CMK (cell line): Measurements from ENCODE around the gene C11orf91.
"Not testable (repeated sequence)": the region's sequence is repeated elsewhere in the genome, so short reads cannot be mapped to it uniquely, and the experiment has no call there.

Source experiments
- DNase-seq: peaks from one replicate; pipeline ENCODE4 v3.0.0-alpha.2; 2010; ENCODE audit warnings: low read depth

Gene C11orf91

DNA sequence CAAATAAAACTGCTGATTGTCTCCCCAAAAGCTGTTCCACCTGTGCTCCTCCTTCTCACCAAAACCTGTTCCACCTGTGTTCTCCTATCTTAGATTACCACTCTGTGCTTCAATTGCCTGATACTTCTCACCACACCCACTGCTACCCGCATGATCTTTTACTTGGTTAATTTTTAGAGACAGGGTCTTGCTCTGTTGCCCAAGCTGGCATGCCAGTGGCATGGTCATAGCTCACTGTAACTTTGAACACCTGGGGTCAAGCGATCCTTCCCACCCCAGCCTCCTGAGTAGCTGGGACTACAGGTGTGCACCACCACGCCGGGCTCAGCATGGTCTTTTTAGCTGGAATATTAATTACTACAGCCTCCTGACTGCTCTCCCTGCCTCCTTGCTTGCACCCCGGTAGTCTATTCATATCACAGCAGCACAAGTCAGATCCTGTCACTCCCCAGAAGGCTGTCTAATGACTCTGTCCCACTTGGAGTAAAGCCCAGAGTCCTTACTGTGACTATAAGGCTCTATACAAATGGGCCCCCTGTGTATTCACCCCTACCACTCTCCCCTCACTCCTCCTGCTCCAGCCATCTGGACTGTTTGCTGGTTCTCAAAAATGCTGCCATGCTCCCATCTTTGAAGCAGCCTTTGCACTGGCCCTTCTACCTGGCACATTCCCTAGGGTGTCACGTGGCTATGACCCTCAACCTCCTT, 3.5 kb downstream of the C11orf91 start:
- DNase-seq: no peak

DNA sequence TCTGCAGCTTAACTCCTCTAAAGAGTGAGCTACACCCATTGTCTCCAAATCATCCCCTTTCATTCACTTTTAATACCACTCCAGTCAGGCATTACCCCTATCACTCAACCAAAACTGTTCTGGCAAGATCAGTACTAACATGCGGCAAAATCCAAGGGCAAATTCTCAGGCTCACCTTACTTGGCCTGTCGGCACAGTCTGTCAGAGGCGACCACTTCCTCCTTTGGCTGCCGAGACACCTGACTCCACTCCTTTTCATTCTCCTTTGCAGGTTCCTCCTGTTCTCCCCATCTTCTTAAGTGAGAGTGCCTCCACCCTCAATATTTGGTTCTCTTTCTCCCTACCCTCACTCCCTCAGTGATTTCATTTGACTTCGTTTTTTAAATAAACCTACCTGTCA, 4.2 kb downstream of the C11orf91 start:
- DNase-seq: no peak

DNA sequence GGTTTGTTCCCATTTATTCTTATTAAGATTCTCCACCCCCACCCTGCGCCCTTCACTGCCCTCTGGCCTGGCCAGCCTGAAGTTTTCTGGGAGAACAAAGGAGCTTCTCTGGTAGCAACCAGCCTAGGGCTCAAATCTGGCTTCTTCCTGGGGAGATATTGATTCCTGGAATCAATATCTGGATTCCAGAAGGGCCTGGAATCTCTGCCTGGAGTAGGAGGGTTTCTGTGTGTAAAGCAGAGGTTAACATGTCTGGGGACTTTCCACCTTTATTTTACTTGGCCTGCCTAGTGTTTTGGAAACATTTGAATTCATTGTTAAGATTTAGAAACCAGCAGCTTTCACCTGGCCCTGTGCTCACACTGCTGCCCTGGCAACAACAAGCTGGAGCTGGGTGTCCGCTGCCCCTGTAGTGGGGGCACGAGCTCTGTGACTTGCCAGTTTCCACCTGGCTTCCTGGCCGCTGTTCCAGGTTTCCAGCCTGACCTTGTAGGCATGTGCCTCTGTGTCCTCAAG, 5.5 kb downstream of the C11orf91 start:
- no peak for DNase-seq

DNA sequence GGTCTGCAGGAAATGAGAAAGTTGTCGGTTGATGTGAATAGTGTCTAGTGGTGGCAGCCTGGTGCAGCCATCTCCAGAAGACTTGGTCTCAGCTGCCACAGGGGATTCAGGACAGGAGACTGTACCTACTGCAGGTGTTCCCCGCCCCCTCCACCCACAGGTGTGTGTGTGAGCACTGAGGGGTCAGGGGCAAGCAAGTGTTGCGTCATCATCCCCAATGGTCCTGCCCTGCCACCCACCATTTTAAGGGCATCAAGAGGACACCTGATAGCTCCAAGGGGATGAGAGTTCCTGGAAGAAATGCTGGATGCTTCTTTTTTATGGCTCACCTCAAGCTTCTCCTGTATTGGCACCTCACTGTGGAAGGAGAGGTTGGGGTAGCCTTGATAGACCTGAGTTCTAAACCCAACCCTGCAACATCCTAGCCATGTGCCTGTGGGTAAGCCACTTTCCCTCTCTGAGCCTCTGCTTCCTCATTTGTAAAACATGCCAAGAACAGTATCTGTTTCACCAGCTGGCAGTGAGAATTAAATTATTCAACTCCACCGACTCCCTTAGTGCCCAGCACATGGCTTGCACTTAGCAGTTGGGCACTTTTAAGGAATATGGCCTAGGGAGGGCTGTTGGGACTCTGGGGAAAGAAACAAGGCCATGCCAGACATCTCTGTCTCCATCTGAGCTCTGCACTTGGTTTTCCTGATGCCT, 6.1 kb downstream of the C11orf91 start:
- DNase-seq: no peak

DNA sequence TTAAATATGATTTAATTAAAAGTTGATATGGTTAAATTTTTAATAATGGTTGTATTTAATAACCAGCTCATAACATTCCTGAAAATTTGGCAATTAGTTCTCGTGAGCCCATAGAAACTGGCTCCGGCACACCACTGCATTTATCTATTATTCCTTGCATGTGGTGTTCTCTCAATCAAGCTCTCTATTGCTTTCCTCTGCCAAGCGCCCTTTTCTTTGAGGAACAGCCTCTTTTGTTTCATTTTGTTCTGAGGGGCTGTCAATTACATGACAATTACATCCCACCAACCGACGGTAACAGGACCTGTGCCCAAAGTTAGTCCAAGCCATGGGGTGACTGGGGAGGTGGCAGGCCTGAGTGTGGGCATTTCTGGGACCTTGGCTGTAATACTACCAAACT, 8.1 kb downstream of the C11orf91 start:
- DNase-seq: no peak

DNA sequence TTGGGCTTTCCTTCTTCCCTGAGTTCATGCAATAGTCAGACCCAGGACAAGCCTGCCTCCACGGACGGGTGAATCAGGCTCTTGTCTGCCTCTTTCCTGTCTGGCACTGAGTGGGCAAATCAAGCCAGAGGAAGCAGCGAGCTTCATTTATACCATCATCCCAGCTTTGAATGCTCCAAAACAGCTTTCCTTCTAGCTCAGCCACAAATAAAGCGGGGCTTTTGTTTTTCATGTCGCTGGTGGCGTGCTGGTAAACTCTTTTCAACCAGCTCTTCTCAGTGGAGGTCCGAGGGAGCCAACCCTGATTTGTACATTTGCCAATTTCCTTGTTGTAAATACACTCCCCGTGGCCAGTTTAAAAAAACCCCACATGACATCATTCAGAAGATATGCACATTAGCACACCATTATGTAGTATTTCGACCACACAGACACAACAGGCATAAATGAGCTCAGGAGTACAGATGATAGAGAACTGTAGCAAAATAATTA, 8.6 kb downstream of the C11orf91 start:
- DNase-seq: no peak

DNA sequence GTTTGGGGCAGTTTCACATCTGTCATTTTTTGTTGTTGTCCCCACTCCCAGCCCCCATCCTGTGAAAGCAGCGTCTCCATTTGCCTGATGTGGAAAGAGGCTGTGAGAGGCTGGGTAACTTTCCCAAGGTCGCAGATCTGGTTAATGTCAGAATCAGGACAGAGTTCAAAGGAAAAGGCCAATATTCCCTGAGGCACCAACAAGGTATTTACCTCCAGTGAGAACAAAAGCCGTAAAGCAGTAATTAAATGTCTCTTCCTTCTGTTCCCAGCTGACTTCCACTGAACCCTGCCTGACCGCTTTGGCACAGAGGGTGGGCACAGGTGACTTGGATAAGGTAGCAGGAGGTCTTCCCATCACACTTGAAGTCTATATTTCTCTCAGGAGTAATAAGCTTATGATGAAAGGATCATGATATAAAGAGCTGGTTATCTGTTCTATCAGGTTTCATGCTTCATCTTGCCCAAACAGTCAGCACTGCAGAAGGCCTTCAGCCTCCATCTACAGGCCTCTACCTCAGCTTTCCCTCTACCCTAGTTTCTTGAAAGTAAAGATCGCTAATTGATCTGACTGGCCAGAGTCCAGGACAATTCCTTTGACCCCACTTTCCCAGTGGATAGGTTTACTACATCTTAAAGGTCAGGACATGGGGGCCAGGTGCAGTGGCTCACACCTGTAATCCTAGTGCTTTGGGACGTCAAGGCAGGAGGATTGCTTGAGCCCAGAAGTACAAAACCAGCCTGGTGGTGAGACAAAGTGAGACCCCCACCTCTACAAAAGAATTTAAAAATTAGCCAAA, 9.4 kb downstream of the C11orf91 start:
- no peak for DNase-seq

DNA sequence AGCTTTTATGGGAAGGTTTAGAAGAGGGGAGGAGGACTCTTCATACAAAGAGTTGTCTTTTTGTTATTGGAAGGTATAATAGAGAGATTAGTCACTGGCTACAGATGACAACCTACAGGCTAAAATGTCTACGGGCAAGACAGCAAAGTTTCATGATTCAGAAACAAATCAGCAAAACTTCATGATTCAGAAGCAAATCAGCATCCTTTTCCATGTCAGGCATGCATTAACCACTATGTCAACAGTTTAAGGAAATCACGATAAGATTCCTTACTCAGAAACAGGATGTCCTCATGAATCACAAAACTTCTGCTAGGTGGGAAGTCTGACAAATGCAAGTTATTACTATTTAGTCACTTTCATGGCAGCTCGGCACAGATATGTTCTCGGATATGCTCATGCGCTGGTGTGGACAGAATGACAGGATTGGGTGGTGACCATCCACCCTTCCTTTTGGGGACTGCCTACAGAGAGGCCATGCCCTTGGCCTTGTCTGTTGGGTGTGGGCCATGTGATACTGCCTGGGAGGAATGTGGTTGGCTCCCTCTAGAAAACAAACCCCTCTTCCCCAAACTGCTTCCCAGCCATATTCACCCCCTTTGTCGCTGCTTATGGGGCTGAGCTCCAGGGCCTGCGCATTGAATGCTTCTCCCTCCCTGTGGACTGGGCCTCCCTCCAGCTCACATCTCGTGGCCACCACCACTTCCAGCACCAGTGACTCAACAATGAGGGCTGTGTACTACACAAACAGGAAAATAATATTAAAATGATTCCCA, 10.1 kb downstream of the C11orf91 start:
- no peak for DNase-seq

DNA sequence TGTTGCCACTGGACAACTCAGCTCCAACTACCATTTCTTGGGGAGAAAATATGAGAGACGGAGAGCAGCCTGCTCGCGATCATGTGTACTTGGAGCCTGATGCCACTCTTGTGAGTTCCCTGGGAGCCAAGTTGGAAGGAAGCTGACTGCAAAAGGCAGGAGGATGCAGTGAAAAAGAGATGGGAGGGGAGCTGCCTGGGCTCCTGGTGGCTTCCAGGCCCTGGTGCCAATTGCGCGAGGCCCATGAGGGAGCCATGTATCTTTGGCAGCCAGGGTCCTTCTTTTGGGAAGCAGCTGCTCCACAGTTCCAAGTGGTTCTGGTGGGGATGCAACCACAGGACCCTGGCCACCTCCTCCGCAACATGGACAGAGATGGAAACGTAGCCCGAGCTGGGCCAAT, 11.1 kb downstream of the C11orf91 start:
- no peak for DNase-seq

DNA sequence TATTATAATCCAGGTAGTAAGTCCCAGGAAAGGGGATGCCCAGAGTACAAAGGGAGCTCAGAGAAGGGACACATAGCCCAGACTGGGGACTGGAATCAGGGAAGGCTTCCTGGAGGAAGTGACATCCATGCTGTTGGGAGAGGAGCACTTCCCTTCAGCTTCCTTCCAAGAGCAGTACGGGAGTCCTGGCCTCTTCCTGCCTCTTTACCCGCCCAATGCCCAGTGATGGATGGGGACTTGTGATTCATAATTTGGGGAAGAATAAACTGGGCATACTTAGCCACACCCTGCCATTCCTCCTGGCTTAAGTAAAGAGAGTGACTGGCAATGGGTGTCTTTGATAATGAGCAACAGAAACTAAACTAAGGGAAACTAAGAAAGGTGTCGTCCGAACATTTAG, 11.5 kb downstream of the C11orf91 start:
- DNase-seq: no peak

DNA sequence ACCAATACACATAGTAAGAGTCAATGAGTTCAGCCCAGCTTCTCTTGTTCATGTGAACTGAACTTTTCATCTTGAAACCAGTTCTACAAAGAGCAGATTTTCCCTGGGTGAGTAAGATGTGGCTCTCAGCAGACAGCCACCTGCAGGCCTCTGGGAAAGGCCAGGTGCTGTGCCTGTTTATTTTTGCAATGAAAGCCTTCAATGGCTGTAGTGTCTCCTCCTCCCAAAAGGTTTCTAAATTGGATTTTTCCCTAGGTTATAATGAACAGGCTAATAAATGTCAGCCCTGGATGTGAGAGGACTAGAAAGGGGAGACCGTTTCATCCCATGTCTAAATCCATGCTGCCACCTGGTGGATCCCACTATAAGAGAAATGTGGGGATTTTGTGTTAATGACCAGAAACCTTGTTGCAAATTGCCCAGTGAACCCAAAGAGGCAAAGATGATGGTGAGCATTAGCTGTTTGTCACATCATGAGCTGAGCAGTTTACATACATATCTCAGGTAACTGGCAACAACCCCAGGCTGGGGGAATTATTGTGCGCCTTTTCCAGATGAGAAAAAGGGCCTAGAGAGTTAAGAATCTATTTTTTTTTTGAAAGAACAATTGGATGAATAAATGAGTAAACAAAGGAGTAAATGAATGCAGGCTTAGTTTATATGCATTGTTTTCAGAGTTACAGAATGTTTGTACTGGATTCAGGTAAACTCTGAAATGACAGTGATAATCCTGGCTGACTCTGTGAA, 12.7 kb downstream of the C11orf91 start:
- DNase-seq: no peak

DNA sequence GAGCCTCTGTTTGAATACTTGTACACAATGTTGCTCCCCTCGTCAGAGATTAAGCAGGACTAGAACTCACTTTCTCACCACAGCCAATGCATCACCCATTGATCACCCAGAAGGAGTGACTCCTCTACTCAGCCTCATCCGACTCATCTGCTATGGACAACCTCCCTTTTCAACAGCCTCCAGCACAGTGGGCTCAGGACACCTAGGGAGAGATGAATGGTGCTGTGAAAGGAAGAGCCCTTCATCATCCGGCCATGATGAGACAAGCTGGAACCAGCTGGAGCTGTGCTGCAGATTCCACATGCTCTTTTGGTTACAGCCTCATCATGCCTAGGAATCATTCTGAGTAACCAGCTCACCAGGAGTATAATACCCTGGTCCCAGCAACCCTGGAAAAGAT, 15.5 kb downstream of the C11orf91 start:
- no peak for DNase-seq

DNA sequence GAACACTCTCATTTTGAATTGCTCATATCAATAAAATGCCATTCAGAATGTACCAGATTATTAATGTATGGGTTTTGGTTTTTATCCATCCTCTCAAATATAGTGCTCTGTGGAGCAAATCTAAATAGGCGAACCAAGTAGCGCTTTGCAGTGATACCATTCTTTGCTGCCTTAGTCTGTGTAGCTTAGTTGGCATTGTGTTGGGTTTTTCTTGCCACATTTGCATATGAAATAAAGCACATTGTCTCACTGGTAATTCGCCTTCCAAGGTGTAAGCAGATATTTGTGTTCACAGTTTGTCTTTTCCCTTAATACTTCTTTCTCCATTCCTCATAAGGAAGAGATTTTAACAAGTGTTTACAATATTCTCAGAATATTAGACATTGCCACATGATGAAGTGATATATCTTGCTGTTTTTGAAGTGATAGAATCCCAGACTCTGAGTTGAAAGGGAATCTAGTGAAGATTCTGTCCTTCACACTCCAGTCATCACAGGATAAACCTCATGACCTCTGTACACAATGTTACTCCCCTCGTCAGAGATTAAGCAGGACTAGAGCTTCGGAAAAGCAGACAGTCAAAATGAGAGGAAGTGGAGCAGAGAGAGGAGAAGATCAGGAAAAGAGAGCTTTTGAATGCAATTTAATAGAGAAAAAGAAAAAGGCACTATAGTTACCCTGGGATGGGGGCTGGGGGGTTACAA, 16.5 kb downstream of the C11orf91 start:
- DNase-seq: no peak

DNA sequence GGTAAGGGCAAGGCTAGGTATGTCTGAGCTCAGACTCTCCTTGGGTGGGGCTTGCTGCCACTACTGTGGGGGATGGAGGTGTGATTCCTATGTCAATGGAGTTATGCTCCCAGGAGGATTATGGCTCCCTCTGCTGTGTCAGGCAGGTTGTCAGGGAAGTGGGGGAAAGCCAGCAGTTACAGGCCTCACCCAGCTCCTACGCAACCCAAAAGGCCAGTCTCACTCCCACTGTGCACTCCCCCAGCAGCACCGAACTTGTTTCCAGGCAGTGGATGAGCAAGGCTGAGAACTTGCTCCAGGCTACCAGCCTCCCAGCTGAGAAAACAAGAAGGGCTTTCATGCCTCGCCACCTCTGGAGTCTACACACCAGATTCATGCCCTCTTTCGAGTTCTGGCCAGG, 18.2 kb downstream of the C11orf91 start:
- no peak for DNase-seq

DNA sequence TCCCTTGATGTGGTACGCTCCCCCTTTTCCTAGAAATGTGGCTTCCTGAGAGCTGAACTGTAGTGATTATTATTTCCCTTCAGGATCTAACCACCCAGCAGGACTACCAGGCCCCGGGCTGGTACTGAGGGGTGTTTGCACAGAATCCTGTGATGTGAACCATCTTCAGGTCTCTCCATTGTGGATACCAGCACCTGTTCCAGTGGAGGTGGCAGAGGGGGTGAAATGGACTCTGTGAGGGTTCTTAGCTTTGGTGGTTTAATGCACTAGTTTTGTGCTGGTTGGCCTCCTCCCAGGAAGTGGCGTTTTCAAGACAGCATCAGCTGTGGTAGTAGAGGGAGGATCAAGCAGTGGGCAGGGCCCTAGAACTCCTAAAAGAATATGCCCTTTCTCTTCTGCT, 18.6 kb downstream of the C11orf91 start:
- DNase-seq: no peak

DNA sequence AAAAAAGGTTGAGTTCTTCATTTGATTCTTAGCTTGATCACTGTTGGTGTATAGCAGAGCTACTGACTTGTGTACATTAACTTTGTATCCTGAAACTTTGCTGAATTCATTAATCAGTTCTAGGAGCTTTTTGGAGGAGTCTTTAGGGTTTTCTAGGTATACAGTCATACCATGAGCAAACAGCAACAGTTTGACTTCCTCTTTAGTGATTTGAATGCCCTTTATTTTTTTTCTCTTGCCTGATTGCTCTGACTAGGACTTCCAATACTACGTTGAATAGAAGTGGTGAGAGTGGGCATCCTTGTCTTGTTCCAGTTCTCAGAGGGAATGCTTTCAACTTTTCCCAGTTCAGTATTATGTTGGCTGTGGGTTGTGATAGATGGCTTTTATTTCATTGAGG, 22.0 kb downstream of the C11orf91 start:
- not testable (repeated sequence) for DNase-seq

DNA sequence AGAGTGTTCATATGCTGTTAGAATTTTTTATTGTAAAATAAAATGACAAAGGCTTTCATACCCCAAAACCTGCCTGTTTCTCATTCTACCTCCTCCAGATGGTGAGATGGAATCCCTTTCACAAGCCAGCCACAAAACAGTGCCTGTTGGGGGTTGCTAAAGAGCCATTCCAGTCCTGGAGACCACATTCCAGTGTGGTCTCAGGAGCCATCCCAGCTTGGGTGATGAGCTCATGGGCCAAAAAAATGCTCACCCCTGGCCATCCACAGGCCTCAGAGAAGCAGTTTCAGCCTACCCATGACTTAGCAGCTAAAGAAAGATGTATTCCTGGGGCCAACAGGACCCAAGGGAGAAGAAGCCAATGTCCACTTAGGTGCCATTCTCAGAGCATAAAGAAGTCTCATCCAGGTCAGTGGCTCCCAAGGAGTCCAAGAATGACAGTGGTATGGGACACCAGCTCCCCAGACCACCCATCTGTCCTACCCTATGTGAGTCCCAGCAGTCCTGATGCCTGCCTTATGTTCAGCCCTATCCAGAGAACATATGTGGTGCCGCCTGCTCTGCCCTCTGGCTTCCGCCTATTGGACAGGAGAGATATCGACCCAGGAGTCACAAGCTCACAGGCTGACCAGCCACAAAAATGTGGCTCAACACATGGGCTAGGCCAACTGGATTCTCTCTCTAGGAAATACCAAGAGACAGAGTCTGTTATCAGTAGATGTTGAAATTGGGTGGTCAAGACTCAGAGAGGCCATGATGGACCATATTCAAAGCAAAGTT, 26.4 kb downstream of the C11orf91 start:
- DNase-seq: no peak

DNA sequence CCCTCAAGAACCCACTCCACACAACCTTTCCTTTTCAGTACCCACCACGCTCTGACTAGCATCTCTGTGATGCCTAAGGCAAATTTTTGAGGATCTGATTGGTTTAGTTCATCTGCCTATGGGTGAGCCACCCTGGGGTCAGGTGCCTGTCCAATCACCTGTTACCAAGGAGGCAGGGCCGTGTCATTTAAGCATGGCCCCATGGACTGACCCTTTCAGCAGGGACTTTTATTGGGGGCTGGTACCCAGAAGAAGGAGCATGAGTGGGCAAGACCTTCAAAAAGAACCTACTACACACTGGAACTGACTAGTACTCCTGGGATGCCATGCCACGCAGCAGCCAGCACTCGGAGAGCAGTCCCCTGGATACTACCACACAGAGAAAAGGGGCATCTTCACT, 28.4 kb downstream of the C11orf91 start:
- DNase-seq: no peak

DNA sequence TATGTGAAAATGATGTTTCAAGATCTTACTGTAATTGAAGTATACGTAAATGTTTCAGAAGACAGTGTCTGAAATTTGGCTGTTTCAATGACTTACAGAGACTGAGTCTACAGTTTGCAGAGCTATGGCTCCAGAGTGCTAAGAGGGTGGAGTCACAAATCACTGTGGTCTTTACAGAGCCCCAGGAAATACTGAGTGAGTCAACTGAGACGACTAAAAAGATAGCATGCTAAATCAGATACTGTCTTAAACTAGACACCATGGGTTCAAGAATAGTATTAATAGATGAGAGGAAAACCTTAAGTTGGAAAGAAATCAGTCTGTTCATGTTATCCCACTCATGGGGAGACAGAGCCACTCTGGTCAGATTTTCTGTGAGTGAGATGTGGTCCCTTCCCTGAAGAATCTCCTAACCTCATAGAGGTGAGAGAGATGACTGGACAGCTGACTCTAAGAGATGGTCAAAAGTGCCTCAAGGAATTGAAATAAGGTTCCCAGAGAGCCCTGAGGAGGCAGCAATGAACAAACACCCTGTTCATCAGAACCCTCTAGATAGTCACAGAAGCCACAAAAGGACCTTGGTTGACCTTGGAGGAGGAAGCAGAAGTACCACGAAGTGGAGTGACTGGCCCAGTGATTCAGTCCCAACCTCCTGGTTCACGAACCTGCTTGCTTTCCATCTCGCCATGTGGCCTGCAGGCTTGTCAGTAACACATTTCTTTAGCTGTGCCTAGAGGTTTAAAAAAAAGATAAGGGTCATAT, 30.2 kb downstream of the C11orf91 start:
- DNase-seq: no peak
